ENCODE data around the gene SPHK1.

The SPHK1 gene

GRCh38 chr17:76433693-76434092 lies 49.3 kb downstream of the SPHK1 start:
- no peak for DNase-seq (ENCODE audit: low spot score)

- no peak for DNase-seq (ENCODE audit: low spot score)
Measured at GRCh38 chr17:76434870-76435269, 50.5 kb downstream of the SPHK1 start.

DNA sequence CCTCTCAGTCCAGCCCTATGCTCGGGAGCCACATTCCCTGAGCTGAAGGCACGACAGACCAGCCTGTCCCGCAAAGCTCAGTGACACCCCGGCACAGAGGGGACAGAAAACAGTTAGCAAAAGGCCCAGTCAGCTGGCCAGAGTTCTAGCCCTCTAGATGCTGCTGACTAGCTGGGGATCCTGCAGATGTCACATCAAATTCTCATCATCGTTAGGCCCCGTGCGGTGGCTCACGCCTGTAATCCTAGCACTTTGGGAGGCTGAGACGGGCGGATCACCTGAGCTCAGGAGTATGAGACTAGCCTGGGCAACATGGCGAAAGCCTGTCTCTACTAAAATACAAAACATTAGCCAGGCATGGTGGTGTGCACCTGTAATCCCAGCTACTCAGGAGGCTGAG lies 51.3 kb downstream of the SPHK1 start:
- DNase-seq (ENCODE audit: low spot score), result no peak

Measured in putamen (tissue), 1 donor.